ENCODE data around the gene RPL11.
"Not testable (repeated sequence)": the region's sequence is repeated elsewhere in the genome, so short reads cannot be mapped to it uniquely, and the experiment has no call there.

DNA sequence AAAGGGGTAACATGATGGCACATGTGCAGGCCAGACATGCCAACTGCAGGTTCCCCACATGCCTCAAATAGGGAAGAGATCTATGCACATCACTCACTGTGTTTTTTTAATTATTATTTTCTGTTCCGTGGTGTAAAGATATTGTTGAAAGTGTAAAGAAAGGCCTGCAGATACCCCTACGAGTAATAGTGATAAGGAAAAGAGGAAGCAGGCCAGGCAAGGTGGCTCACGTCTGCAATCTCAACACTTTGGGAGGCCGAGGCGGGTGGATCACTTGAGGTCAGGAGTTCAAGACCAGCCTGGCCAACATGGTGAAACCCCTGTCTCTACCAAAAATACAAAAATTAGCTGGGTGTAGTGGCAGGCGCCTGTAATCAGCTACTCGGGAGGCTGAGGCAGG is 6.4 kb upstream of the RPL11 start:
- not testable (repeated sequence) for TF ChIP-seq POLR2A (IDR thresholded peaks at IDR 0.05)
- TF ChIP-seq, protein P1, sequence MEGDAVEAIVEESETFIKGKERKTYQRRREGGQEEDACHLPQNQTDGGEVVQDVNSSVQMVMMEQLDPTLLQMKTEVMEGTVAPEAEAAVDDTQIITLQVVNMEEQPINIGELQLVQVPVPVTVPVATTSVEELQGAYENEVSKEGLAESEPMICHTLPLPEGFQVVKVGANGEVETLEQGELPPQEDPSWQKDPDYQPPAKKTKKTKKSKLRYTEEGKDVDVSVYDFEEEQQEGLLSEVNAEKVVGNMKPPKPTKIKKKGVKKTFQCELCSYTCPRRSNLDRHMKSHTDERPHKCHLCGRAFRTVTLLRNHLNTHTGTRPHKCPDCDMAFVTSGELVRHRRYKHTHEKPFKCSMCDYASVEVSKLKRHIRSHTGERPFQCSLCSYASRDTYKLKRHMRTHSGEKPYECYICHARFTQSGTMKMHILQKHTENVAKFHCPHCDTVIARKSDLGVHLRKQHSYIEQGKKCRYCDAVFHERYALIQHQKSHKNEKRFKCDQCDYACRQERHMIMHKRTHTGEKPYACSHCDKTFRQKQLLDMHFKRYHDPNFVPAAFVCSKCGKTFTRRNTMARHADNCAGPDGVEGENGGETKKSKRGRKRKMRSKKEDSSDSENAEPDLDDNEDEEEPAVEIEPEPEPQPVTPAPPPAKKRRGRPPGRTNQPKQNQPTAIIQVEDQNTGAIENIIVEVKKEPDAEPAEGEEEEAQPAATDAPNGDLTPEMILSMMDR (IDR thresholded peaks at IDR 0.05), result not testable (repeated sequence)
